PC-3 (cell line): Measurements from ENCODE around the gene URB1.

Experiments
- CTCF ChIP-seq: fragments of 300-600 bp; sonication (generic); conservative IDR thresholded peaks from 2 replicates; pipeline ENCODE4 v1.5.1; 2017; ENCODE audit warnings: antibody characterized with exemption, low read depth, mild to moderate bottlenecking, low read length
- EZH2 ChIP-seq: fragments of 300-600 bp; sonication (generic); IDR thresholded peaks from one replicate; pipeline ENCODE4 v1.6.1; 2017; ENCODE audit warnings: antibody characterized with exemption, mild to moderate bottlenecking, low read length; ENCODE audit not compliant: unreplicated experiment
- EZH2phosphoT487 ChIP-seq: fragments of 300-600 bp; sonication (generic); IDR thresholded peaks from 2 replicates; pipeline ENCODE4 v1.6.1; 2018; ENCODE audit warnings: mild to moderate bottlenecking, antibody characterized with exemption, low read length, borderline replicate concordance

- TF ChIP-seq CTCF (peak; percentile 33; the same call in 1 of the 2 replicates), EZH2phosphoT487 (no peak), EZH2 (no peak)
These were observed 86.6 kb downstream of the URB1 start for GRCh38 chr21:32306021-32306780.
